HepG2 (cell line): Measurements from ENCODE around the gene RIPOR1.

Experiments used
- FOSL1 ChIP-seq: sonication (generic); formaldehyde crosslinking; IDR thresholded peaks from 2 replicates; pipeline ENCODE4 v1.9.0; 2021; ENCODE audit warnings: missing genetic modification reagents, borderline replicate concordance
- JUND ChIP-seq: sonication (generic); formaldehyde crosslinking; IDR thresholded peaks from 2 replicates; pipeline ENCODE4 v1.8.0; 2022; ENCODE audit warnings: mild to moderate bottlenecking, missing genetic modification reagents
- MATR3 ChIP-seq: sonication (generic); formaldehyde crosslinking; IDR thresholded peaks from 2 replicates; pipeline ENCODE4 v1.4.0; 2020; ENCODE audit warnings: missing genetic modification reagents
- POLR2A ChIP-seq, 2 experiments: IDR thresholded peaks; 2 replicates each; pipeline ENCODE4 v1.6.1; 2011; ENCODE audit warnings: low read depth in 2 of 2, low read length in 2 of 2, mild to moderate bottlenecking in 1 of 2, moderate library complexity in 1 of 2; ENCODE audit not compliant: insufficient read depth in 1 of 2
- SIN3A ChIP-seq: IDR thresholded peaks from 2 replicates; pipeline ENCODE4 v1.6.1; 2011; ENCODE audit warnings: low read depth, mild to moderate bottlenecking, control low read depth, low read length, borderline replicate concordance
- SP1 ChIP-seq, 2 experiments: fragments of 450-650 bp in 1 of 2; sonication (generic) in 1 of 2; formaldehyde crosslinking in 1 of 2; IDR thresholded peaks; 2 replicates each; pipeline versions ENCODE4 v1.4.0 to v1.6.1; 2016 to 2020; ENCODE audit warnings: missing genetic modification reagents in 1 of 2
- TF ChIP-seq, protein P1 (sequence below), 2 experiments: sonication (generic) in 1 of 2; formaldehyde crosslinking in 1 of 2; IDR thresholded peaks; 2 replicates each; pipeline versions ENCODE4 v1.5.1 to v1.6.1; 2011 to 2020; ENCODE audit warnings: borderline replicate concordance in 1 of 2, low read depth in 1 of 2, low read length in 1 of 2, mild to moderate bottlenecking in 1 of 2, missing genetic modification reagents in 1 of 2, moderate library complexity in 1 of 2
- TF ChIP-seq, protein P2 (sequence below): sonication (generic); formaldehyde crosslinking; IDR thresholded peaks from 2 replicates; pipeline ENCODE4 v1.4.0; 2020; ENCODE audit warnings: mild to moderate bottlenecking, missing genetic modification reagents
- TF ChIP-seq, protein P3 (sequence below): sonication (generic); formaldehyde crosslinking; IDR thresholded peaks from 2 replicates; pipeline ENCODE4 v1.4.0; 2020; ENCODE audit warnings: missing genetic modification reagents
- TF ChIP-seq, protein P4 (sequence below): sonication (generic); formaldehyde crosslinking; IDR thresholded peaks from 2 replicates; pipeline ENCODE4 v1.5.0; 2020; ENCODE audit warnings: mild to moderate bottlenecking, missing genetic modification reagents, moderate library complexity
- TF ChIP-seq, protein P5 (sequence below): sonication (generic); formaldehyde crosslinking; IDR thresholded peaks from 2 replicates; pipeline ENCODE4 v1.9.0; 2022; ENCODE audit warnings: low read depth, missing genetic modification reagents

DNA sequence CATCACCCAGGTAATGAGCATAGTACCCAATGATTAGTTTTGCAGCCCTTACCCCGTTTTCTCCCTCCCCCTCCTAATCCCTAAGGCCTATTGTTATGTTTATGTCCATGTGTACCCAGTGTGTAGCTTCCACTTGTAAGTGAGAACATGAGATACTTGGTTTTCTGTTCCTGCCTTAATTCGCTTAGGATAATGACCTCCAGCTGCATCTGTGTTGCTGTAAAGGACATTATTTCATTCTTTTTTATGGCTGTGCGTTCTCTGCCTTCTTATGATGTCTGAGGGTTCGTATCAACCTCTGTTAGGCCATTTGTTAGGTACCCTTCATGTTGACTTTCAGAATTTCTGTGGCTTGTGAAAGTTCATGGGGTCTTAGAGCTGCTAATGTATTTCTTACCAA is 64.7 kb downstream of the RIPOR1 start:
- TF ChIP-seq, protein P1, sequence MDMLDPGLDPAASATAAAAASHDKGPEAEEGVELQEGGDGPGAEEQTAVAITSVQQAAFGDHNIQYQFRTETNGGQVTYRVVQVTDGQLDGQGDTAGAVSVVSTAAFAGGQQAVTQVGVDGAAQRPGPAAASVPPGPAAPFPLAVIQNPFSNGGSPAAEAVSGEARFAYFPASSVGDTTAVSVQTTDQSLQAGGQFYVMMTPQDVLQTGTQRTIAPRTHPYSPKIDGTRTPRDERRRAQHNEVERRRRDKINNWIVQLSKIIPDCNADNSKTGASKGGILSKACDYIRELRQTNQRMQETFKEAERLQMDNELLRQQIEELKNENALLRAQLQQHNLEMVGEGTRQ (IDR thresholded peaks at IDR 0.05; ENCODE audit: low read depth, low read length): no peak
- TF ChIP-seq, protein P1 (CRISPR knock-in tag; IDR thresholded peaks at IDR 0.05; ENCODE audit: borderline replicate concordance): no peak
- TF ChIP-seq, protein P2, sequence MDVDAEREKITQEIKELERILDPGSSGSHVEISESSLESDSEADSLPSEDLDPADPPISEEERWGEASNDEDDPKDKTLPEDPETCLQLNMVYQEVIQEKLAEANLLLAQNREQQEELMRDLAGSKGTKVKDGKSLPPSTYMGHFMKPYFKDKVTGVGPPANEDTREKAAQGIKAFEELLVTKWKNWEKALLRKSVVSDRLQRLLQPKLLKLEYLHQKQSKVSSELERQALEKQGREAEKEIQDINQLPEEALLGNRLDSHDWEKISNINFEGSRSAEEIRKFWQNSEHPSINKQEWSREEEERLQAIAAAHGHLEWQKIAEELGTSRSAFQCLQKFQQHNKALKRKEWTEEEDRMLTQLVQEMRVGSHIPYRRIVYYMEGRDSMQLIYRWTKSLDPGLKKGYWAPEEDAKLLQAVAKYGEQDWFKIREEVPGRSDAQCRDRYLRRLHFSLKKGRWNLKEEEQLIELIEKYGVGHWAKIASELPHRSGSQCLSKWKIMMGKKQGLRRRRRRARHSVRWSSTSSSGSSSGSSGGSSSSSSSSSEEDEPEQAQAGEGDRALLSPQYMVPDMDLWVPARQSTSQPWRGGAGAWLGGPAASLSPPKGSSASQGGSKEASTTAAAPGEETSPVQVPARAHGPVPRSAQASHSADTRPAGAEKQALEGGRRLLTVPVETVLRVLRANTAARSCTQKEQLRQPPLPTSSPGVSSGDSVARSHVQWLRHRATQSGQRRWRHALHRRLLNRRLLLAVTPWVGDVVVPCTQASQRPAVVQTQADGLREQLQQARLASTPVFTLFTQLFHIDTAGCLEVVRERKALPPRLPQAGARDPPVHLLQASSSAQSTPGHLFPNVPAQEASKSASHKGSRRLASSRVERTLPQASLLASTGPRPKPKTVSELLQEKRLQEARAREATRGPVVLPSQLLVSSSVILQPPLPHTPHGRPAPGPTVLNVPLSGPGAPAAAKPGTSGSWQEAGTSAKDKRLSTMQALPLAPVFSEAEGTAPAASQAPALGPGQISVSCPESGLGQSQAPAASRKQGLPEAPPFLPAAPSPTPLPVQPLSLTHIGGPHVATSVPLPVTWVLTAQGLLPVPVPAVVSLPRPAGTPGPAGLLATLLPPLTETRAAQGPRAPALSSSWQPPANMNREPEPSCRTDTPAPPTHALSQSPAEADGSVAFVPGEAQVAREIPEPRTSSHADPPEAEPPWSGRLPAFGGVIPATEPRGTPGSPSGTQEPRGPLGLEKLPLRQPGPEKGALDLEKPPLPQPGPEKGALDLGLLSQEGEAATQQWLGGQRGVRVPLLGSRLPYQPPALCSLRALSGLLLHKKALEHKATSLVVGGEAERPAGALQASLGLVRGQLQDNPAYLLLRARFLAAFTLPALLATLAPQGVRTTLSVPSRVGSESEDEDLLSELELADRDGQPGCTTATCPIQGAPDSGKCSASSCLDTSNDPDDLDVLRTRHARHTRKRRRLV (CRISPR knock-in tag): no peak
- no peak for TF ChIP-seq POLR2A (IDR thresholded peaks at IDR 0.05; ENCODE audit: insufficient read depth in 1 of 2, low read depth in 2 of 2, low read length in 2 of 2)
- TF ChIP-seq, protein P3, sequence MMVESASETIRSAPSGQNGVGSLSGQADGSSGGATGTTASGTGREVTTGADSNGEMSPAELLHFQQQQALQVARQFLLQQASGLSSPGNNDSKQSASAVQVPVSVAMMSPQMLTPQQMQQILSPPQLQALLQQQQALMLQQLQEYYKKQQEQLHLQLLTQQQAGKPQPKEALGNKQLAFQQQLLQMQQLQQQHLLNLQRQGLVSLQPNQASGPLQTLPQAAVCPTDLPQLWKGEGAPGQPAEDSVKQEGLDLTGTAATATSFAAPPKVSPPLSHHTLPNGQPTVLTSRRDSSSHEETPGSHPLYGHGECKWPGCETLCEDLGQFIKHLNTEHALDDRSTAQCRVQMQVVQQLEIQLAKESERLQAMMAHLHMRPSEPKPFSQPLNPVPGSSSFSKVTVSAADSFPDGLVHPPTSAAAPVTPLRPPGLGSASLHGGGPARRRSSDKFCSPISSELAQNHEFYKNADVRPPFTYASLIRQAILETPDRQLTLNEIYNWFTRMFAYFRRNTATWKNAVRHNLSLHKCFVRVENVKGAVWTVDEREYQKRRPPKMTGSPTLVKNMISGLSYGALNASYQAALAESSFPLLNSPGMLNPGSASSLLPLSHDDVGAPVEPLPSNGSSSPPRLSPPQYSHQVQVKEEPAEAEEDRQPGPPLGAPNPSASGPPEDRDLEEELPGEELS (CRISPR knock-in tag): no peak
- TF ChIP-seq FOSL1 (CRISPR knock-in tag): no peak
- no peak for TF ChIP-seq SP1 (IDR thresholded peaks at IDR 0.05)
- TF ChIP-seq SP1 (CRISPR knock-in tag; IDR thresholded peaks at IDR 0.05): no peak
- TF ChIP-seq, protein P4, sequence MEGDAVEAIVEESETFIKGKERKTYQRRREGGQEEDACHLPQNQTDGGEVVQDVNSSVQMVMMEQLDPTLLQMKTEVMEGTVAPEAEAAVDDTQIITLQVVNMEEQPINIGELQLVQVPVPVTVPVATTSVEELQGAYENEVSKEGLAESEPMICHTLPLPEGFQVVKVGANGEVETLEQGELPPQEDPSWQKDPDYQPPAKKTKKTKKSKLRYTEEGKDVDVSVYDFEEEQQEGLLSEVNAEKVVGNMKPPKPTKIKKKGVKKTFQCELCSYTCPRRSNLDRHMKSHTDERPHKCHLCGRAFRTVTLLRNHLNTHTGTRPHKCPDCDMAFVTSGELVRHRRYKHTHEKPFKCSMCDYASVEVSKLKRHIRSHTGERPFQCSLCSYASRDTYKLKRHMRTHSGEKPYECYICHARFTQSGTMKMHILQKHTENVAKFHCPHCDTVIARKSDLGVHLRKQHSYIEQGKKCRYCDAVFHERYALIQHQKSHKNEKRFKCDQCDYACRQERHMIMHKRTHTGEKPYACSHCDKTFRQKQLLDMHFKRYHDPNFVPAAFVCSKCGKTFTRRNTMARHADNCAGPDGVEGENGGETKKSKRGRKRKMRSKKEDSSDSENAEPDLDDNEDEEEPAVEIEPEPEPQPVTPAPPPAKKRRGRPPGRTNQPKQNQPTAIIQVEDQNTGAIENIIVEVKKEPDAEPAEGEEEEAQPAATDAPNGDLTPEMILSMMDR (CRISPR knock-in tag): no peak
- no peak for TF ChIP-seq SIN3A
- TF ChIP-seq MATR3 (CRISPR knock-in tag): no peak
- TF ChIP-seq, protein P5, sequence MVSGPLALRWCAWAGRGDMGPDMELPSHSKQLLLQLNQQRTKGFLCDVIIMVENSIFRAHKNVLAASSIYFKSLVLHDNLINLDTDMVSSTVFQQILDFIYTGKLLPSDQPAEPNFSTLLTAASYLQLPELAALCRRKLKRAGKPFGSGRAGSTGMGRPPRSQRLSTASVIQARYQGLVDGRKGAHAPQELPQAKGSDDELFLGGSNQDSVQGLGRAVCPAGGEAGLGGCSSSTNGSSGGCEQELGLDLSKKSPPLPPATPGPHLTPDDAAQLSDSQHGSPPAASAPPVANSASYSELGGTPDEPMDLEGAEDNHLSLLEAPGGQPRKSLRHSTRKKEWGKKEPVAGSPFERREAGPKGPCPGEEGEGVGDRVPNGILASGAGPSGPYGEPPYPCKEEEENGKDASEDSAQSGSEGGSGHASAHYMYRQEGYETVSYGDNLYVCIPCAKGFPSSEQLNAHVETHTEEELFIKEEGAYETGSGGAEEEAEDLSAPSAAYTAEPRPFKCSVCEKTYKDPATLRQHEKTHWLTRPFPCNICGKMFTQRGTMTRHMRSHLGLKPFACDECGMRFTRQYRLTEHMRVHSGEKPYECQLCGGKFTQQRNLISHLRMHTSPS: no peak
- no peak for TF ChIP-seq JUND (CRISPR knock-in tag)
